Esophagus (tissue), 2 donors: ENCODE measurements around the gene ICAM3. TPM values are rescaled to one million over a fixed set of nuclear protein-coding genes. Genes with fewer than 3 reads are reported as not detected.
"Not testable (repeated sequence)": the region's sequence is repeated elsewhere in the genome, so short reads cannot be mapped to it uniquely, and the experiment has no call there.

ENCODE experiments used
- H3K27ac ChIP-seq, 2 donors: one replicate each; pipeline ENCODE4 v1.5.1; 2013; ENCODE audit warnings: low read depth in 2 of 2, mild to moderate bottlenecking in 2 of 2, inconsistent platforms in 1 of 2, low read length in 1 of 2, moderate library complexity in 1 of 2
- H3K27me3 ChIP-seq, 2 donors: one replicate each; pipeline ENCODE4 v1.6.1; 2013; ENCODE audit warnings: low read length in 2 of 2, control low read depth in 1 of 2, mild to moderate bottlenecking in 1 of 2; ENCODE audit not compliant: insufficient read depth in 2 of 2, control insufficient read depth in 1 of 2
- H3K36me3 ChIP-seq, 2 donors: one replicate each; pipeline ENCODE4 v1.6.1; 2013; ENCODE audit warnings: low read length in 1 of 2; ENCODE audit not compliant: control insufficient read depth in 2 of 2, insufficient read depth in 2 of 2
- H3K4me1 ChIP-seq, 2 donors: one replicate each; pipeline ENCODE4 v1.6.1; 2013; ENCODE audit warnings: low read length in 1 of 2; ENCODE audit not compliant: control insufficient read depth in 2 of 2, insufficient read depth in 2 of 2
- H3K4me3 ChIP-seq, 2 donors: one replicate each; pipeline ENCODE4 v1.5.1; 2013; ENCODE audit warnings: low read length in 2 of 2, mild to moderate bottlenecking in 2 of 2, low read depth in 1 of 2, moderate library complexity in 1 of 2
- H3K9me3 ChIP-seq, 2 donors: one replicate each; pipeline ENCODE4 v1.6.1; 2013; ENCODE audit warnings: mild to moderate bottlenecking in 2 of 2, low read depth in 1 of 2, low read length in 1 of 2, moderate library complexity in 1 of 2; ENCODE audit not compliant: control insufficient read depth in 2 of 2, insufficient read depth in 1 of 2
- WGBS, 2 donors: extraction: QIAGEN DNeasy Blood & Tissue Kit; methylation state at CpG; one replicate each; pipeline ENCODE4 v1.1.7; 2013; 5-methylcytosine and 5-hydroxymethylcytosine counted together
- polyA plus RNA-seq, 2 donors: library from polyadenylated mRNA; stranded (reverse); fragments of 200-250 nt; gene quantifications; one replicate each; pipeline ENCODE4 v1.2.3, GENCODE V29; 2013
- donor health status: healthy with polysubstance abuse.
- donor health status: Bipolar disorder and iron deficiency.

Gene ICAM3
- polyA plus RNA-seq, 2 donors, result 3.8 to 5.8 TPM

DNA sequence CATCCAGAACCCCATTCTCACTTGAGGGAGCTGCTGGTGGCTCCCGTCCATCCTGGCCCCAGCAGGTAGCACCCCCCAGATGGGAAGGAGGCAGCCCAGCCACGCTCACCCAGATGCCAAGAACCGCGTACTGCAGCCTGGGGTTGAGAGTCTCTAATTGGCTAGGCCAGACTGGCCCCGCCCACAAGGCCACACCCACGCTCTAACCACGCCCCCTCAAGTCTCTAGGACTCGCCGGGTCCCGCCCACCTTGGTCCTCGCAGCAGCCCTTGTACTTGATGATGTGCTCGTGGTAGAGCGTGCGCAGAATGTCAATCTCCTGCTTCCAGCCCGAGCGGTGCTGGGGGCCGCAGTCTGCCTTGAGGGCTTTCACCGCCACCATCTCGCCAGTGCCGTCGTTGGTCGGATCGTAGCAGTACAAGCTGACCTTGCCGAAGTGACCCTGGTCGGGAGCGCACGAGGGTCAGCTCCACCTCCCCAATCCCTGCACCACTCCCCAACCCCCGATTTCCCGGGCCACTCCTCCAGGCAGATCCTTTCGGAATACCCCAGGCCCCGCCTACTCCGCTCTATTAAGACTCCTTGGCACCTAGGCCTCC, 14.5 kb upstream of the ICAM3 start:
- Histone ChIP-seq H3K9me3 (peaks cover 0 to 5% of the 10 kb centered on the region in 2 donors), H3K27me3 (no peaks in the 10 kb centered on the region), H3K4me1 (no peaks in the 10 kb centered on the region), H3K4me3 (no peak overlapping the region), H3K36me3 (peaks cover 9 to 38% of the 10 kb centered on the region in 2 donors), H3K27ac (no peak overlapping the region)
- 85 to 86% methylated on average over 32 of the region's 32 CpGs for WGBS, 2 donors

DNA sequence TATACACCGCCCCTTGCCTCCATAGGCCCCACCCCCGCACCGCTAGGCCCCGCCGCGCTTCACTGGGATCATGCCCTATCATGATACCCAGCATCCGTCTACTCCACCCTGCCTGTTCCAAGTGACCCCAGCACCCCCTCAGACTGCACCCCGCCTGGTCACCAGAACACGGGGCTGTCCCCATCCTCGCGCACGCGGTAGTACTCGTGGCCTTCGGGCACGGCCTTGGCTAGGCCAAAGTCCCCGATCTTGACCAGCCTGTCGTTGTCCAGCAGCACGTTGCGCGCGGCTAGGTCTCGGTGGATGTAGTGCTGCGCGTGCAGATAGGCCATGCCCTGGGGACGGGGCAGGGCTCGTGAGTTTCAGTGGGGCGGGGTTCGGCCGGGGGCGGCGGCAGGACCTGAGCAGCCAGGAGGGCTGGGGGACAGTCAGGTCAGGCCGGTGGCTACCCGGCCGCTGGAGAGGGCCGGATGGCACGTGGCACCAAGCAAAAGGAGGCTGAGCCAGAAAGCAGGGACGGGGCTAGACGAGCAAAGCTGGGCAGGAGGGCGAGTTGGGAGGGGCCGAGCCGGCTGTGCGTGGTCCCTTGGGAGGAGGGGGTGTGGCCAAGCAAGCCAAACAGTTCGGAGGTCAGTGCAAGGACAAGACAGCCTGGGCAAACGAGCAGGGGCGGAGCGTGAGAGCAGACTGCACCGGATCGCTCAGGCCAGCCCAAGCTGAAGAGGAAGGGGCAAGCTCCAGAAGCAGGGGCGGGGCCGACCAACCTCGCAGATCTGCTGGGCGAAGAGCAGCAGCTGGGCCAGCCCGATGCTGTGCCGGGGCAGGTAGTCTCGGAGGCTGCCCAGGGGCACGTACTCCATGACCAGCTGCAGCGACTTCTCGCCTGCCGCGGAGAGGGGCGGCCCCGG, 13.6 kb upstream of the ICAM3 start:
- H3K4me3 ChIP-seq, result no peak overlapping the region
- no peak overlapping the region for H3K27ac ChIP-seq
- no peaks in the 10 kb centered on the region for H3K27me3 ChIP-seq
- H3K36me3 ChIP-seq, result peaks cover 9 to 38% of the 10 kb centered on the region in 2 donors
- peaks cover 0 to 5% of the 10 kb centered on the region in 2 donors for H3K9me3 ChIP-seq
- H3K4me1 ChIP-seq, result no peaks in the 10 kb centered on the region
- WGBS, 2 donors, result 78 to 82% methylated on average over 59 to 63 of the region's 63 CpGs

DNA sequence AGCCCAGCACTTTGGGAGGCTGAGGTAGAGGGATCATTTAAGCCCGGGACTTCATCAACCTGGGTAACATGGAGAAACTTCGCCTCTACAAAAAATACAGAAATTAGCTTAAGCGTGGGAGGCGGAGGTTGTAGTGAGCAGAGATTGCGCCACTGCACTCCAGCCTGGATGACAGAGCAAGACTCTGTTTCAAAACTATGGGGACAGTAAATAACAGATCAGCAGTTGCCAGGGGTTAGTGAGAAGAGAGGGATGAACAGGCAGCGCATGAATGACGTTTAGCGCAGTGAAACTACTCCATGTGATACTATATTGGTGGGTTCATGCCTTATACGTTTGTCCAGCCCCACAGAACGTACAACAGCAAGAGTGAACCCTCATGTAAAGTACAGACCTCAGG, 7.1 kb upstream of the ICAM3 start:
- Histone ChIP-seq H3K9me3 (no peaks in the 10 kb centered on the region), H3K27ac (no peak overlapping the region), H3K4me1 (no peaks in the 10 kb centered on the region), H3K27me3 (no peaks in the 10 kb centered on the region), H3K36me3 (peaks cover 3 to 6% of the 10 kb centered on the region in 2 donors), H3K4me3 (no peak overlapping the region)
- 77 to 82% methylated on average over 10 of the region's 10 CpGs for WGBS, 2 donors

DNA sequence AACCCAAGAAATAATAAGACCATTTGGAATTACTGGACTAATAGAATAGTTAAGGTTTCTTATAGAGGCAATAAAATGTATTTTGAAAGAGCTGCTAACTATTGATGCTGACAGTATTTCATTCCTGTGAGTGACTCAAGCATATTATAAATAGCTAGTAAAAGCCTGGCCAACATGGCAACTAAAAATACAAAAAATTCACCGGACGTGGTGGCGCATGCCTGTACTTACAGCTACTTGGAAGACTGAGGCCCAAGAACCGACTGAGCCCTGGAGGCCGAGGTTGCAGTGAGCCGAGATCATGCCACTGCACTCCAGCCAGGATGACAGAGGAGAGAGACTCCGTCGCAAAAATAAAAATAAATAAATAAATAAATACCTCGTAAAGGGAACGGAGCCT, 5.4 kb upstream of the ICAM3 start:
- Histone ChIP-seq H3K36me3 (peaks cover 0 to 2% of the 10 kb centered on the region in 2 donors), H3K27me3 (no peaks in the 10 kb centered on the region), H3K9me3 (no peaks in the 10 kb centered on the region), H3K4me3 (no peak overlapping the region), H3K27ac (no peak overlapping the region), H3K4me1 (no peaks in the 10 kb centered on the region)
- WGBS, 2 donors, result 93% methylated on average over 10 of the region's 10 CpGs

DNA sequence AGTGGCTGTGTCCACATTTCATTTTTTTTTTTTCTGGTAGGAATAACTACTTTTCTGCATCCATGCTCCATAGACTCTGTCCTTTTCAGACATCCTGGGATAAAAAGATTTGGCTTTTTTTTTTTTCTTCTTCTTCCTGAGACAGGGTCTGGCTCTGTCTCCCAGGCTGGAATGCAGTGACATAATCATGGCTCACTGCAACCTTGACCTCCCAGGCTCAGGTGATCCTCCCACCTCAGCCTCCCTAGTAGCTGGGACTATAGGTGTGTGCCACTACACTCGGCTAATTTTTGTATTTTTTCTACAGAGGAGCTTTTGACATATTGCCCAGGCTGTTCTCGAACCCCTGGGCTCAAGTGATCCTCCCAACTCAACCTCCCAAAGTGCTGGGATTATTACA, 4.1 kb upstream of the ICAM3 start:
- Histone ChIP-seq H3K9me3 (no peaks in the 10 kb centered on the region), H3K4me3 (no peak overlapping the region), H3K27me3 (no peaks in the 10 kb centered on the region), H3K27ac (no peak overlapping the region), H3K36me3 (no peaks in the 10 kb centered on the region), H3K4me1 (peaks cover 0 to 3% of the 10 kb centered on the region in 2 donors)
- WGBS, 2 donors, result 74 to 77% methylated on average over 2 of the region's 2 CpGs

DNA sequence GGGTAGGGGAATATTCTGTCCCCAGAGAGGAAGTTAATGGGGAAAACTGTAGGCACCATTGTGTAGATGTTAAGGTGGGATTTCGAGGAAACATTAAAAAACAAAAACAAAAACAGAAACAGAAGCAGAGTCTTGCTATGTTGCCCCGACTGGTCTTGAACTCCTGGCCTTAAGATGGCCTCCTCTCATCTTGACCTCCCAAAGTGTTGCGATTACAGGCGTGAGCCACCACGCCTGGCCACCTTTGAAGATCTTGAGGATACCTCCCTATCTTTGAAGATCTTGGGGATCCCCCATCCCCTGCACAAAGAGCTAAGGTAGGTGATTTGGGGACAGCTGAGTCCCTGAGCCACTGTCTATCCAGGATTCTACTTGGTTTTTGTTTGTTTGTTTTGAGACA, 553 bp upstream of the ICAM3 start:
- Histone ChIP-seq H3K4me3 (no peak overlapping the region), H3K27ac (no peak overlapping the region), H3K4me1 (peaks cover 0 to 3% of the 10 kb centered on the region in 2 donors), H3K36me3 (no peaks in the 10 kb centered on the region), H3K9me3 (no peaks in the 10 kb centered on the region), H3K27me3 (no peaks in the 10 kb centered on the region)
- 85 to 86% methylated on average over 5 of the region's 5 CpGs for WGBS, 2 donors

DNA sequence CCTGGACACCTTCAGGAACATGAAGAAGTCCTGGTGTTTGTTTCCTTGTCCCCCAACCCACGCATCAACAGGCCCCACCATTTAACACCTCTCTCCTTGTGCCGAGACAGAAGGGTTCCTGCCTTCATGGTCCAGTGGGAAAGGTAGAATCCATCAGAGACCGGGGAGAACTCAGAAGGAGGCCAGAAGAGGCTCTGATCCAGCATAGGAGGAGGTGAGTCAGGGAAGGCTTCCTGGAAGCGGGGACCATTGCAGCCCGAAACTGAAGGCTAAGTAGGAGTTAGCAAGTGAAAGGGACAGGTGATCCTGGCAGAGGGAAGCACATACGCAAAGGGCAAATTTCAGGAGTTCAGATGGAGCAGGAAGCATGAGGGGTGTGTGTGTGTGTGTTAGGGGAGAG, 484 bp downstream of the ICAM3 start:
- Histone ChIP-seq H3K36me3 (no peaks in the 10 kb centered on the region), H3K27me3 (no peaks in the 10 kb centered on the region), H3K9me3 (no peaks in the 10 kb centered on the region), H3K4me3 (peak overlapping the region; percentile 22 to 33), H3K27ac (no peak overlapping the region), H3K4me1 (peaks cover 3 to 5% of the 10 kb centered on the region in 2 donors)
- WGBS, 2 donors, result 76% methylated on average over 6 of the region's 6 CpGs

DNA sequence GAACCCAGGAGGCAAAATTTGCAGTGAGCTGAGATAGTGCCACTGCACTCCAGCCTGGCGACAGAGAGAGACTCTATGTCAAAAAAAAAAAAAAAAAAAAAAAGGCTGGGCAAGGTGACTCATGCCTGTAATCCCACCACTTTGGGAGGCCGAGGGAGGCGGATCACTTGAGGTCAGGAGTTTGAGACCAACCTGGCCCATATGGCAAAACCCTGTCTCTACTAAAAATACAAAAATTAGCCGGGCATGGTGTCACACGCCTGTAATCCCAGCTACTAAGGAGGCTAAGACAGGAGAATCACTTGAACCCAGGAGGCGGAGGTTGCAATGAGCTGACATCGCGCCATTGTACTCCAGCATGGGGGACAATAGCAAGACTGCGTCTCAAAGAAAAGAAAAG, 2.7 kb downstream of the ICAM3 start:
- not testable (repeated sequence) for H3K27ac ChIP-seq, H3K36me3 ChIP-seq, H3K9me3 ChIP-seq, H3K27me3 ChIP-seq, H3K4me3 ChIP-seq
- 88 to 91% methylated on average over 9 of the region's 9 CpGs for WGBS, 2 donors
- H3K4me1 ChIP-seq, result peaks cover 7 to 14% of the 10 kb centered on the region in 2 donors

DNA sequence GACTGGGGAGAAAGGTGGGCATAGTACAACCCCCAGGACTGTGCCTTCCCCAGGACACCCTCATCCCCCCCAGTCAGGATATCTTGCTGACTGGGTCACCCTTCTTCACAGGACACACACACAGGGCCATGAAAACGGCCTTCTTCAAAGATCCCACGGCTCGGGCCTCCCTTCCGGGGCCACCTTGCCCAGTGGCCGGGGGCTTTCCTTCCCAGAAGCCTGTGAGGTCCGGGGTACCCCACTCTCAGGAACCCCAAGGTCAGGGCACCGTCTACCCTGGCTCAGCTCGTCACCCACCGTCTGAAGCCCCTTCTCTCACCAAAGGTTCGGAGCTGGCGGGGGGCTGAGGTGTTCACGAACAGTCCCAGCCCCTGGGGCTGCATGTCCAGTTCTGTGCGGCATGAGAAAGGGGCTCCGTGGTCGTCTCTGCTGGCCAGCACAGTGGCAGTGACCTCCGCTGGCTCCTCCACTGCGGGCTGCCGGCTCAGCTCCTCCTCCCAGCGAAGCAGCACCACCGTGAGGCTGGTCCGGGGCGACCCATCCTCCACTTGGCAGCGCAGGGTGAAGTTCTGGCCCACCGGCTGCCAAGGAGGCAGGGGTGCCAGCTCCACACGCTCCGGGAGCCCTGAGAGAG, 4.0 kb downstream of the ICAM3 start:
- 65 to 68% methylated on average over 26 of the region's 26 CpGs for WGBS, 2 donors
- Histone ChIP-seq H3K27me3 (no peaks in the 10 kb centered on the region), H3K4me1 (peaks cover 7 to 14% of the 10 kb centered on the region in 2 donors), H3K36me3 (peaks cover 0 to under 1% of the 10 kb centered on the region in 2 donors), H3K9me3 (no peaks in the 10 kb centered on the region), H3K27ac (no peak overlapping the region), H3K4me3 (peak overlapping the region in 1 of 2 donors; percentile 78)
